ENCODE results near the gene RASL12. TPM values are rescaled to one million over a fixed set of nuclear protein-coding genes. Genes with fewer than 3 reads are reported as not detected.

RASL12 gene
- total and polyA plus RNA-seq, 2 donors (not counting 1 experiment from before 2014, with no cell fraction given) = not detected

DNA sequence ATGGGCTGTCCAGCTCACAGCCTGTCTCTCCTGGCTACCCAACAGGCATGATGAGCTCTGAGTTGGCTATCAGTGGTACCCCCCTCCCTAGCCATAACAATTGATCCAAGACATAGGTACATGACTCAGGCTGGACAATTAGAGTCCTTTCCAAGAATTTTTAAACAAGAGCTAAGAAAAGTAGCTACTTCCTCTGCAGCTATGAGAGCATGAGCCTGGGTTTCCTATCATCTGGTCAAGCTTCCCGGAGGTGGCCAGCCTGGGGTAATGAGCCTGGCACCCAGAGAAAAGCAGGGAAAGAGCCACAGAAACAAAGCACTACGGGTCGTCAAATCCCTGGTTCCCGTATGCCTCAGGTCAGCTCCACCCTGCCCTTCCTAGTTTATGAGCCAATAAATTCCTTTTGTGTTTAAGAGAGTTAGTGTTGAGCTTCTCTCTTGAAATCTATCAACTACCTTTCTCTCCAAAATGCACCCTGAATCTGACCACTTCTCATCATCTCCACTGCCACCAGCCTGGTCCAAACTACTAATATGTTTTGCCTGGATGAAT is 24.9 kb downstream of the RASL12 start:
- Mint-ChIP-seq H3K9me3 (ENCODE audit: insufficient read depth) (no peaks in the 10 kb centered on the region), H3K4me1 (no peaks in the 10 kb centered on the region)

DNA sequence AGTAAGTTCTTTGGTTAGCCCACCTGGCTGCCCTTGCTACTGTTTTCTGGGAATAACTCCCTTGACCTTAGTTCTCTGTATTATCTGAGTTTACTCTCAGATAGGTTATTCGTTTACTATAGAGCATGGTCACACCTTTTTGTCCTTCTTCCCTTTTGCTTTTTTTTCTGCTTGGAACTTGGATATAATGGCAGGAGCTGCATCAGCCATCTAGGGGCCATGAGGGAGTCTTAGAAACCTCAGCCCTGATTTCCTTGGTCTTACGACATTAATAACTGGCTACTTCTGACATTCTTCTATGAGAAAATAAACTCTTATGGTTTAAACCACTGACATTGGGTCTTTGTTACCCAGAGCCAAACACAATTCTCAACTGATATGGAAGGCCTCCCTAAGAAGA is 26.0 kb downstream of the RASL12 start:
- H3K36me3 ChIP-seq (replicated peaks in 1 of 2; ENCODE audit: control extremely low read depth in 1 of 2, control insufficient read depth in 1 of 2, extremely low read depth in 1 of 2, insufficient read depth in 2 of 2, low read length in 1 of 2) = no peaks in the 10 kb centered on the region
- ChIA-PET CTCF (interaction anchor here (0.7 to 1.6 kb wide), 3 partner anchors 8 to 10 kb away, joined by 3 to 4 read pairs (median 3); no protein-coding TSS in a partner anchor), POLR2A (no interaction called here)
- DNase-seq (no peak), ATAC-seq (ENCODE audit: low read depth) (no peak)
- Mint-ChIP-seq H3K4me3 (no peak overlapping the region), H3K4me1 (no peaks in the 10 kb centered on the region), H3K27ac (no peak overlapping the region), H3K9me3 (ENCODE audit: insufficient read depth) (no peaks in the 10 kb centered on the region), H3K27me3 (peaks cover 3% of the 10 kb centered on the region)
- no peaks in the 10 kb centered on the region for H3K9me3 ChIP-seq (ENCODE audit: control extremely low read depth in 1 of 3, control insufficient read depth in 2 of 3, insufficient read depth in 1 of 3, low read length in 2 of 3)
- WGBS (ENCODE audit: insufficient coverage) = no CpG with 5 or more reads among the region's 2 CpGs
- no peak overlapping the region for H3K4me3 ChIP-seq (ENCODE audit: control extremely low read depth in 1 of 5, extremely low read depth in 1 of 5, insufficient read depth in 1 of 5, low read depth in 2 of 5, low read length in 4 of 5)
- H3K4me1 ChIP-seq (ENCODE audit: control insufficient read depth in 2 of 2, insufficient read depth in 2 of 2, low read length in 2 of 2) = no peaks in the 10 kb centered on the region
- intact Hi-C loops (cut with micrococcal nuclease) = no loop called here
- H3K4me2 ChIP-seq (replicated peaks; ENCODE audit: low read depth, low read length, poor library complexity, severe bottlenecking) = no peak overlapping the region
- H3K9ac ChIP-seq (ENCODE audit: low read length) = no peak overlapping the region
- H3K79me2 ChIP-seq (ENCODE audit: control insufficient read depth, insufficient read depth, low read length) = no peaks in the 10 kb centered on the region
- H2AFZ ChIP-seq (ENCODE audit: insufficient read depth, low read depth, low read length, poor library complexity, severe bottlenecking) = no peak overlapping the region
- no peaks in the 10 kb centered on the region for H4K20me1 ChIP-seq (ENCODE audit: control insufficient read depth, insufficient read depth, low read length, poor library complexity, severe bottlenecking)
- H3K27ac ChIP-seq (ENCODE audit: low read length in 2 of 2) = no peak overlapping the region
- no peak for TF ChIP-seq CTCF (IDR thresholded peaks at IDR 0.05)
- no peak for TF ChIP-seq EZH2 (IDR thresholded peaks at IDR 0.05; ENCODE audit: borderline replicate concordance, insufficient read depth, low read depth, low read length, poor library complexity, severe bottlenecking)
- H3K27me3 ChIP-seq (replicated peaks in 1 of 4; ENCODE audit: control extremely low read depth in 1 of 4, control insufficient read depth in 3 of 4, insufficient read depth in 4 of 4, low read length in 3 of 4) = no peaks in the 10 kb centered on the region

More for the DNA sequence above, 24.9 kb downstream of the RASL12 start:
- Mint-ChIP-seq H3K27me3 (peaks cover 7% of the 10 kb centered on the region), H3K27ac (no peak overlapping the region), H3K4me3 (no peak overlapping the region)
- Histone ChIP-seq H3K4me3 (ENCODE audit: control extremely low read depth in 1 of 5, extremely low read depth in 1 of 5, insufficient read depth in 1 of 5, low read depth in 2 of 5, low read length in 4 of 5) (no peak overlapping the region), H3K79me2 (ENCODE audit: control insufficient read depth, insufficient read depth, low read length) (no peaks in the 10 kb centered on the region), H3K36me3 (replicated peaks in 1 of 2; ENCODE audit: control extremely low read depth in 1 of 2, control insufficient read depth in 1 of 2, extremely low read depth in 1 of 2, insufficient read depth in 2 of 2, low read length in 1 of 2) (no peaks in the 10 kb centered on the region), H3K4me2 (replicated peaks; ENCODE audit: low read depth, low read length, poor library complexity, severe bottlenecking) (no peak overlapping the region), H4K20me1 (ENCODE audit: control insufficient read depth, insufficient read depth, low read length, poor library complexity, severe bottlenecking) (no peaks in the 10 kb centered on the region), H3K27me3 (replicated peaks in 1 of 4; ENCODE audit: control extremely low read depth in 1 of 4, control insufficient read depth in 3 of 4, insufficient read depth in 4 of 4, low read length in 3 of 4) (no peaks in the 10 kb centered on the region), H3K4me1 (ENCODE audit: control insufficient read depth in 2 of 2, insufficient read depth in 2 of 2, low read length in 2 of 2) (no peaks in the 10 kb centered on the region), H2AFZ (ENCODE audit: insufficient read depth, low read depth, low read length, poor library complexity, severe bottlenecking) (no peak overlapping the region), H3K9ac (ENCODE audit: low read length) (no peak overlapping the region), H3K9me3 (ENCODE audit: control extremely low read depth in 1 of 3, control insufficient read depth in 2 of 3, insufficient read depth in 1 of 3, low read length in 2 of 3) (no peaks in the 10 kb centered on the region), H3K27ac (ENCODE audit: low read length in 2 of 2) (no peak overlapping the region)
- intact Hi-C loops (cut with micrococcal nuclease) = no loop called here
- ChIA-PET POLR2A (no interaction called here), CTCF (interaction anchor here (0.8 to 1.1 kb wide), 3 partner anchors 9 to 342 kb away, joined by 3 read pairs; no protein-coding TSS in a partner anchor)
- DNase-seq (no peak), ATAC-seq (ENCODE audit: low read depth) (no peak)
- no peak for TF ChIP-seq CTCF (IDR thresholded peaks at IDR 0.05)
- no peak for TF ChIP-seq EZH2 (IDR thresholded peaks at IDR 0.05; ENCODE audit: borderline replicate concordance, insufficient read depth, low read depth, low read length, poor library complexity, severe bottlenecking)
- 73% methylated on average over 1 of the region's 4 CpGs for WGBS (ENCODE audit: insufficient coverage)

Data from B cell (primary cell).